Activated T-cell treated with anti-CD3 and anti-CD28 coated beads, Interleukin-2, amount 50 U/mL, for 72 hours (primary cell): Measurements from ENCODE around the gene TEX2. TPM values are rescaled to one million over a fixed set of nuclear protein-coding genes. Genes with fewer than 3 reads are reported as not detected.

Experiments
- ATAC-seq, 2 donors: fragments of 150-1000 bp; cut with Tn5 transposase; replicated peaks in 1 of 2; 2 replicates each; pipeline ENCODE4 v1.10.0; 2021; ENCODE audit warnings: moderate library complexity in 2 of 2, mild to moderate bottlenecking in 1 of 2
- DNase-seq, 2 donors: peaks; one replicate each; pipeline ENCODE4 v3.0.0; 2021 to 2022; ENCODE audit warnings: mixed read lengths in 1 of 2
- H3K27ac Mint-ChIP-seq: one replicate; pipeline ENCODE4 v1.8.0; 2022; ENCODE audit warnings: mild to moderate bottlenecking, moderate library complexity, mixed read lengths
- H3K27me3 Mint-ChIP-seq: one replicate; pipeline ENCODE4 v1.8.0; 2022; ENCODE audit warnings: low read depth, mixed read lengths
- H3K36me3 Mint-ChIP-seq, 2 donors: one replicate each; pipeline ENCODE4 v1.8.0; 2022; ENCODE audit warnings: mixed read lengths in 2 of 2, mild to moderate bottlenecking in 1 of 2; ENCODE audit not compliant: insufficient read depth in 2 of 2
- H3K4me1 Mint-ChIP-seq: one replicate; pipeline ENCODE4 v1.8.0; 2022; ENCODE audit warnings: low read depth, mixed read lengths
- H3K4me3 Mint-ChIP-seq, 2 donors: one replicate each; pipeline ENCODE4 v1.8.0; 2022; ENCODE audit warnings: mild to moderate bottlenecking in 2 of 2, mixed read lengths in 2 of 2, moderate library complexity in 2 of 2
- H3K9me3 Mint-ChIP-seq, 2 donors: one replicate each; pipeline ENCODE4 v1.8.0; 2022; ENCODE audit warnings: mixed read lengths in 2 of 2
- total RNA-seq, 2 donors: library from RNA; stranded (reverse); gene quantifications; one replicate each; pipeline ENCODE4 v1.2.3, GENCODE V29; 2022

The TEX2 gene
- total RNA-seq, 2 donors from 2014 or later, result 10.5 to 15.7 TPM

- peaks cover 6% of the 10 kb centered on the region for H3K4me1 Mint-ChIP-seq
- H3K27ac Mint-ChIP-seq, result no peak overlapping the region
- no peaks in the 10 kb centered on the region for H3K27me3 Mint-ChIP-seq
- ATAC-seq (no peak), DNase-seq (no peak)
- no peaks in the 10 kb centered on the region for H3K9me3 Mint-ChIP-seq
- no peaks in the 10 kb centered on the region for H3K36me3 Mint-ChIP-seq
- H3K4me3 Mint-ChIP-seq, result no peak overlapping the region
Observed at GRCh38 chr17:64278614-64279013, 15.6 kb upstream of the TEX2 start.

- H3K27ac Mint-ChIP-seq, result no peak overlapping the region
- H3K9me3 Mint-ChIP-seq, result no peaks in the 10 kb centered on the region
- H3K36me3 Mint-ChIP-seq, result no peaks in the 10 kb centered on the region
- ATAC-seq (no peak), DNase-seq (no peak)
- no peak overlapping the region for H3K4me3 Mint-ChIP-seq
- peaks cover 6% of the 10 kb centered on the region for H3K4me1 Mint-ChIP-seq
- H3K27me3 Mint-ChIP-seq, result no peaks in the 10 kb centered on the region
Observed at GRCh38 chr17:64277831-64278562, 14.9 kb upstream of the TEX2 start.

GRCh38 chr17:64276961-64277505 is 14.0 kb upstream of the TEX2 start:
- ATAC-seq, result no peak
- no peaks in the 10 kb centered on the region for H3K9me3 Mint-ChIP-seq
- H3K4me3 Mint-ChIP-seq, result no peak overlapping the region
- no peaks in the 10 kb centered on the region for H3K36me3 Mint-ChIP-seq
- peaks cover 6% of the 10 kb centered on the region for H3K4me1 Mint-ChIP-seq
- DNase-seq, result no peak
- H3K27me3 Mint-ChIP-seq, result no peaks in the 10 kb centered on the region
- H3K27ac Mint-ChIP-seq, result no peak overlapping the region

GRCh38 chr17:64275016-64275415 is 12.0 kb upstream of the TEX2 start:
- Mint-ChIP-seq H3K27ac (no peak overlapping the region), H3K4me1 (peaks cover 22% of the 10 kb centered on the region), H3K4me3 (no peak overlapping the region), H3K27me3 (no peaks in the 10 kb centered on the region), H3K36me3 (peaks cover 1 to 2% of the 10 kb centered on the region in 2 donors), H3K9me3 (peaks cover 0 to 5% of the 10 kb centered on the region in 2 donors)
- DNase-seq, result no peak
- ATAC-seq, result no peak

GRCh38 chr17:64273006-64273405 is 9.9 kb upstream of the TEX2 start:
- Mint-ChIP-seq H3K4me1 (peaks cover 22% of the 10 kb centered on the region), H3K27ac (no peak overlapping the region), H3K36me3 (peaks cover 1 to 2% of the 10 kb centered on the region in 2 donors), H3K27me3 (no peaks in the 10 kb centered on the region), H3K4me3 (no peak overlapping the region), H3K9me3 (peaks cover 0 to 5% of the 10 kb centered on the region in 2 donors)
- ATAC-seq (no peak), DNase-seq (no peak)

GRCh38 chr17:64270885-64271284 is 7.8 kb upstream of the TEX2 start:
- no peaks in the 10 kb centered on the region for H3K27me3 Mint-ChIP-seq

GRCh38 chr17:64269687-64270649 is 6.9 kb upstream of the TEX2 start:
- no peaks in the 10 kb centered on the region for H3K27me3 Mint-ChIP-seq
- DNase-seq (no peak), ATAC-seq (no peak)
- peaks cover 0 to 5% of the 10 kb centered on the region in 2 donors for H3K9me3 Mint-ChIP-seq
- H3K36me3 Mint-ChIP-seq, result peaks cover 1 to 2% of the 10 kb centered on the region in 2 donors
- peak overlapping the region; percentile 28 to 54 for H3K4me3 Mint-ChIP-seq
- peaks cover 23% of the 10 kb centered on the region for H3K4me1 Mint-ChIP-seq
- peak overlapping the region; percentile 49 for H3K27ac Mint-ChIP-seq

More at GRCh38 chr17:64270885-64271284, 7.8 kb upstream of the TEX2 start:
- ATAC-seq (peak; percentile 46 to 48), DNase-seq (no peak)
- Mint-ChIP-seq H3K9me3 (peaks cover 0 to 5% of the 10 kb centered on the region in 2 donors), H3K4me1 (peaks cover 22% of the 10 kb centered on the region), H3K36me3 (peaks cover 1 to 2% of the 10 kb centered on the region in 2 donors), H3K4me3 (peak overlapping the region; percentile 51 to 54), H3K27ac (peak overlapping the region; percentile 49)

- Mint-ChIP-seq H3K27ac (no peak overlapping the region), H3K36me3 (no peaks in the 10 kb centered on the region)
Observed at GRCh38 chr17:64264891-64265290, 1.8 kb upstream of the TEX2 start.

GRCh38 chr17:64262198-64262999 is 661 bp downstream of the TEX2 start:
- Mint-ChIP-seq H3K9me3 (no peaks in the 10 kb centered on the region), H3K27ac (peak overlapping the region; percentile 7), H3K27me3 (no peaks in the 10 kb centered on the region), H3K4me1 (peaks cover 47% of the 10 kb centered on the region), H3K36me3 (no peaks in the 10 kb centered on the region), H3K4me3 (peak overlapping the region; percentile 88 to 93)
- ATAC-seq, result peak; percentile 43 to 50
- DNase-seq, result peak; percentile 65 to 73

More at GRCh38 chr17:64264891-64265290, 1.8 kb upstream of the TEX2 start:
- ATAC-seq (no peak), DNase-seq (no peak)
- peaks cover 48% of the 10 kb centered on the region for H3K4me1 Mint-ChIP-seq
- no peaks in the 10 kb centered on the region for H3K9me3 Mint-ChIP-seq
- H3K27me3 Mint-ChIP-seq, result no peaks in the 10 kb centered on the region
- H3K4me3 Mint-ChIP-seq, result no peak overlapping the region

- Mint-ChIP-seq H3K9me3 (no peaks in the 10 kb centered on the region), H3K4me3 (peak overlapping the region; percentile 88 to 93), H3K27me3 (no peaks in the 10 kb centered on the region), H3K27ac (peak overlapping the region; percentile 7), H3K4me1 (peaks cover 52% of the 10 kb centered on the region), H3K36me3 (no peaks in the 10 kb centered on the region)
- no peak for DNase-seq
- no peak for ATAC-seq
Observed at GRCh38 chr17:64261417-64262145, 1.5 kb downstream of the TEX2 start.

GRCh38 chr17:64260886-64261285 is 2.2 kb downstream of the TEX2 start:
- no peaks in the 10 kb centered on the region for H3K9me3 Mint-ChIP-seq
- H3K27me3 Mint-ChIP-seq, result no peaks in the 10 kb centered on the region
- ATAC-seq (no peak), DNase-seq (no peak)
- no peaks in the 10 kb centered on the region for H3K36me3 Mint-ChIP-seq
- H3K4me1 Mint-ChIP-seq, result peaks cover 58% of the 10 kb centered on the region
- peak overlapping the region; percentile 2 to 48 for H3K4me3 Mint-ChIP-seq
- H3K27ac Mint-ChIP-seq, result no peak overlapping the region

- no peak overlapping the region for H3K27ac Mint-ChIP-seq
- ATAC-seq, result no peak
Observed at GRCh38 chr17:64259922-64260321, 3.1 kb downstream of the TEX2 start.

More at GRCh38 chr17:64259922-64260321, 3.1 kb downstream of the TEX2 start:
- H3K36me3 Mint-ChIP-seq, result no peaks in the 10 kb centered on the region
- peak overlapping the region in 1 of 2 donors; percentile 31 for H3K4me3 Mint-ChIP-seq
- H3K9me3 Mint-ChIP-seq, result no peaks in the 10 kb centered on the region
- H3K4me1 Mint-ChIP-seq, result peaks cover 57% of the 10 kb centered on the region
- no peaks in the 10 kb centered on the region for H3K27me3 Mint-ChIP-seq
- DNase-seq, result no peak
